AG04450 (cell line): ENCODE measurements around the gene DLG5. TPM values are rescaled to one million over a fixed set of nuclear protein-coding genes. Genes with fewer than 3 reads are reported as not detected.

Experiments
- CTCF ChIA-PET: fragments of 300-600, 350-600 bp; formaldehyde crosslinking; extraction: SDS; loops from one replicate; lab custom pipeline; 2022; ENCODE audit warnings: antibody characterized with exemption, inconsistent platforms; lab: Charles Lee
- POLR2A ChIA-PET: fragments of 350-600 bp; formaldehyde crosslinking; extraction: SDS; loops from one replicate; lab custom pipeline; 2021; ENCODE audit warnings: antibody characterized with exemption, inconsistent platforms; lab: Yijun Ruan, JAX
- DNase-seq: peaks from one replicate; pipeline ENCODE4 v3.0.0-alpha.2; 2011; ENCODE audit warnings: low read depth, low spot score
- H3K27ac ChIP-seq: one replicate; pipeline ENCODE4 v1.5.1; 2012; ENCODE audit warnings: low read depth, low read length, control low read depth
- H3K27me3 ChIP-seq: one replicate; pipeline ENCODE4 v1.6.0; 2012; ENCODE audit warnings: low read length; ENCODE audit not compliant: control insufficient read depth, insufficient read depth
- H3K4me3 ChIP-seq: 2 replicates; pipeline ENCODE4 v1.5.1; 2011; ENCODE audit warnings: mild to moderate bottlenecking, low read depth, low read length, control low read depth
- H3K9me3 ChIP-seq: 2 replicates; pipeline ENCODE4 v1.5.1; 2012; ENCODE audit warnings: low read length; ENCODE audit not compliant: control insufficient read depth, insufficient read depth
- polyA plus RNA-seq: library from polyadenylated mRNA; depleted of rRNA; stranded (reverse); fragments of >200 nt; gene quantifications from 2 replicates; pipeline ENCODE4 v1.2.3, GENCODE V29; 2011
- TF ChIP-seq, protein P1 (sequence below): IDR thresholded peaks from 2 replicates; pipeline ENCODE4 v1.5.1; 2011; ENCODE audit warnings: low read depth, low read length, control low read depth, inconsistent platforms

Gene DLG5
- polyA plus RNA-seq, 1 experiment = 16.3 TPM

DNA sequence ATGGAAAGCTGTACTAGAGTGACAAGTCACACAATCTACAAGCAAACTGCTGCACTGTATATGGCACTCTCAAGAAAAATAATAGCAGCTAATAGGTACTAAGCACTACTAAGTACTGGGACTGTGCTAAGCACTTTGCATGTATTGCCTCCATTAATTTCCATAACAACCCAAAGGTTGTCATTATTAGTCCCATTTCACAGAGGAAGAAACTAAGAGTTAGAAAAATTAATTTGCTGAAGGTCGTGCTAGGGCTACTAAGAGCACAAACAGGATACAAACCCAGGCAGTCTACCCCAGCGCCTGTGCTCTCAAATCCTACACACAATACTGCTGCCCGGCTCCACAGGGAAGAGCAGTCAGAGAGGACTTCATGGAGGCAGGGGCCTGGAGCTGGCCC lies 51.7 kb downstream of the DLG5 start:
- TF ChIP-seq, protein P1, sequence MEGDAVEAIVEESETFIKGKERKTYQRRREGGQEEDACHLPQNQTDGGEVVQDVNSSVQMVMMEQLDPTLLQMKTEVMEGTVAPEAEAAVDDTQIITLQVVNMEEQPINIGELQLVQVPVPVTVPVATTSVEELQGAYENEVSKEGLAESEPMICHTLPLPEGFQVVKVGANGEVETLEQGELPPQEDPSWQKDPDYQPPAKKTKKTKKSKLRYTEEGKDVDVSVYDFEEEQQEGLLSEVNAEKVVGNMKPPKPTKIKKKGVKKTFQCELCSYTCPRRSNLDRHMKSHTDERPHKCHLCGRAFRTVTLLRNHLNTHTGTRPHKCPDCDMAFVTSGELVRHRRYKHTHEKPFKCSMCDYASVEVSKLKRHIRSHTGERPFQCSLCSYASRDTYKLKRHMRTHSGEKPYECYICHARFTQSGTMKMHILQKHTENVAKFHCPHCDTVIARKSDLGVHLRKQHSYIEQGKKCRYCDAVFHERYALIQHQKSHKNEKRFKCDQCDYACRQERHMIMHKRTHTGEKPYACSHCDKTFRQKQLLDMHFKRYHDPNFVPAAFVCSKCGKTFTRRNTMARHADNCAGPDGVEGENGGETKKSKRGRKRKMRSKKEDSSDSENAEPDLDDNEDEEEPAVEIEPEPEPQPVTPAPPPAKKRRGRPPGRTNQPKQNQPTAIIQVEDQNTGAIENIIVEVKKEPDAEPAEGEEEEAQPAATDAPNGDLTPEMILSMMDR = no peak
- DNase-seq = no peak
- Histone ChIP-seq H3K27me3 (no peaks in the 10 kb centered on the region), H3K4me3 (no peak overlapping the region), H3K27ac (no peak overlapping the region), H3K9me3 (no peaks in the 10 kb centered on the region; the same call in 1 of the 2 replicates)
- CTCF ChIA-PET = no interaction called here
- POLR2A ChIA-PET = no interaction called here

DNA sequence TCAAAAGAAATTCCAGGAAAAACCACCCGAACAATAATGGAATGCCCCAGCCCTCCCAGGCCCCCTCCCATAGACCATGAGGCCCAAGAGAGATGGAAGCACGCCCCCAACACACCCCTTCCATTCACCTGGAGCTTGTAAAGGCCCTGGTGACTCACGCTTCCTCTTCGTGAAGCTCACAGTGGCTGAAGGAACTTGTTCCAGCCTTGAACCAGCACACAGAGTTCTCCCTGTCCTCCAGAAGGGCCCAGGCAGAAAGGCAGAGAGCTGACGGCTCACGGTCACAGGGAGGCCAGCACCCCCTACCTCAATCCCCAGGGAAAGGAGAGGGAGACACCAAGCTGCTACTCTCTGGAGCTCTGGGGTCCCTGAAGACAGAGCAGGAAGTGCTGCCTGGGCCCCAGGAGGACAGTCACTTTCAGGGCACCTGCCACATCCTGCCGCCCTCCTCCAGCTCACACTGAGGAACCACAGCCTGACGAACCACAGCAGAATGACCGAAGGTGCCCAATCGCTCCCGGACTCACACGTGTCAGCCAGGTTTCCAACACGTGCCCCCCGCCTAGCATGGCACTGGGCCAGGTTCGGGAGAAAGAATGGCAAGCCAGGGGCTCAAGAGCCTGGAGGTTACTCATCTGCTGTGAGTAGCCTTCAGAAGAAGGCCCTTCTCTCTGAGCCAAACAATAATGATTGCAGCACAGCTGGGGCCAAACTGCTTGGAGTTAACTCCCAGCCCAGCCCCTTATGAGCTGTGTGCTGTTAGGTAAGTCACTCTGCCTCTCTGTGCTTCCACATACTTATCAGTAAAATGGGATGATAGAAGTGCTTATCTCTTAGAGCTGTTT lies 52.8 kb downstream of the DLG5 start:
- H3K27ac ChIP-seq = no peak overlapping the region
- TF ChIP-seq, protein P1 = no peak
- DNase-seq = no peak
- ChIA-PET CTCF (interaction anchor here (0.7 kb wide), 1 partner anchor 28 kb away, joined by 6 read pairs; no protein-coding TSS in a partner anchor), POLR2A (interaction anchor here (0.6 to 1.2 kb wide), 3 partner anchors 20 to 156 kb away, joined by 3 to 5 read pairs (median 4); no protein-coding TSS in a partner anchor)
- H3K27me3 ChIP-seq = no peaks in the 10 kb centered on the region
- no peak overlapping the region for H3K4me3 ChIP-seq
- H3K9me3 ChIP-seq = no peaks in the 10 kb centered on the region; the same call in 1 of the 2 replicates

DNA sequence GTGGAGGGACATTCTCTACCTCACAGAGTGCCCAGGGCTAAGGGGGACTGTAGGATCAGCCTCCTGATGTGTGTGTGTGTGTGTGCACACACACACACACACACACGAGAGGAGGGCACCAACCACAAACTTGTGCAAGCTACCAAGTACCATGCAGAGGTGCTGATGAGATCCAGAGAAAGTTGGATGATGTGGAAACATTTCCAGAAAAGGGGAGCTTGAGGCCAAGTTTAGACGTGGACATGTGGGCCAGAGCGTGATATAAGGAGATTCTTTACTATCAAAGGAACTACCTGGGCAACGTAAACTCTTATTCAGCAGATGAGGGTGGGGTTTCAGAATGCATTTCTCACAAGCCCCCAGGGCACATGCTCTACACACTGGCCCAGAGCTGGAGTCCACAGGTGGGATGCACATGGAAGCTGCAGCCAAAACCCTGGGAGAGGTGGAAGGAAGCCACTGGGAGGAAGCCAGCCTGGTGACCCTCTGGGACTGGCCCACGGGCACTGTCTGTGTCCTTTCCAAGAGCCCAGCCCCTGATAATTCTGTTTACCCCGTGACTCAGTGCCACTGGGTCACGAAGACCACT lies 53.5 kb downstream of the DLG5 start:
- POLR2A ChIA-PET = interaction anchor here (0.6 to 1.2 kb wide), 3 partner anchors 21 to 157 kb away, joined by 3 to 5 read pairs (median 4); no protein-coding TSS in a partner anchor
- TF ChIP-seq, protein P1 = no peak
- CTCF ChIA-PET = interaction anchor here (0.7 kb wide), 1 partner anchor 28 kb away, joined by 6 read pairs; no protein-coding TSS in a partner anchor
- Histone ChIP-seq H3K4me3 (no peak overlapping the region), H3K27me3 (no peaks in the 10 kb centered on the region), H3K9me3 (no peaks in the 10 kb centered on the region; the same call in 1 of the 2 replicates), H3K27ac (peak overlapping the region; percentile 11)
- DNase-seq = no peak

DNA sequence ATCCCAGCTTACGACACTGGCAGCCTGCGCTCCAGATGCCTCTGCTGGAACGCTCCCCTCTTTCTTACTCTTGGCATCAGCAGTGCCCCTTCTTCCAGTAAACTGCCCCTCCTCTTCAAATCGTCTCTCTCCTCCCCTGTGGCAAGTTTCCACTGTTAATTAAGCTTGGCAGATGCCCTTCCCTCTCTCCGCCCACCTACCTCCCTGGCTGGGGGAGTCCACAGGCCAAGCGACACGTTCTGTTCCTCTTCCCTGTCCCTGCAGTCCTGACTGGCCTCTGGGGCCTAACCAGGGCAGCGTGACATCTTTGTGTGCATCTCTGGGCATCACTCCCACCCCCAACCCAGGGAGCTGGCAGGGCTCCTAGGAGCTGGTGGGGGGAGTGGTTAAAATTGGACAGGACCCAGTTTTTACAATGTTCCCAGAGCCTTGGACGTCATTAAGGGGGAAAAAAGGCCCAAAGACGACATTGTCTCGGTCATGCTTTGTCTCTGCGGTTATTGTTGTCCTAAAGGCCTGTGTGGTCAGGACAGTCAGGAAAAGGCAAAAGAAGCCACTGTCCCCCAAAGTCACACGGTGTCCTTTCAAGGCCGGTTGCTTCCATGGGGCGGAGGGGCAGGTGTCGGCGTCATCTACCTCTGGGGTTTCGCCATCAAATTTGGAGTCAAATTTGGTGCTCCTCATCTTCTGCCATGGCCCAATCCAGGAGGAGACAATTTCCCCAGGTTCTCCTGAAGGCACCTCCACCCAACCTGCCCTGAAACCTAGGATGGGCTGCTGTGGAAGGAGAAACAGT lies 54.2 kb downstream of the DLG5 start:
- Histone ChIP-seq H3K27me3 (no peaks in the 10 kb centered on the region), H3K4me3 (no peak overlapping the region), H3K9me3 (no peaks in the 10 kb centered on the region; the same call in 1 of the 2 replicates), H3K27ac (no peak overlapping the region)
- TF ChIP-seq, protein P1 = no peak
- no peak for DNase-seq
- POLR2A ChIA-PET = no interaction called here
- CTCF ChIA-PET = no interaction called here
